Subcutaneous abdominal adipose tissue (tissue), 5 donors: Measurements from ENCODE around the gene PLAAT4.

ENCODE experiments used
- H3K27ac ChIP-seq: one replicate; pipeline ENCODE4 v1.7.0; 2013; ENCODE audit warnings: low read depth, mild to moderate bottlenecking, inconsistent platforms, low read length, moderate library complexity
- H3K27me3 ChIP-seq, 5 donors: one replicate each; pipeline ENCODE4 v1.7.0; 2013; ENCODE audit warnings: low read length in 5 of 5, inconsistent platforms in 1 of 5; ENCODE audit not compliant: control insufficient read depth in 5 of 5, insufficient read depth in 4 of 5
- H3K36me3 ChIP-seq, 5 donors: one replicate each; pipeline ENCODE4 v1.7.0; 2013; ENCODE audit warnings: low read length in 5 of 5; ENCODE audit not compliant: control insufficient read depth in 5 of 5, insufficient read depth in 5 of 5
- H3K4me1 ChIP-seq, 5 donors: one replicate each; pipeline ENCODE4 v1.7.0; 2013; ENCODE audit warnings: low read length in 5 of 5, mild to moderate bottlenecking in 3 of 5, moderate library complexity in 1 of 5; ENCODE audit not compliant: control insufficient read depth in 5 of 5, insufficient read depth in 5 of 5
- H3K4me3 ChIP-seq, 5 donors: one replicate each; pipeline ENCODE4 v1.7.0; 2013; ENCODE audit warnings: low read length in 5 of 5, low read depth in 1 of 5
- H3K9ac ChIP-seq, 5 donors: one replicate each; pipeline ENCODE4 v1.7.0; 2013; ENCODE audit warnings: low read length in 5 of 5, mild to moderate bottlenecking in 4 of 5, moderate library complexity in 3 of 5
- H3K9me3 ChIP-seq, 5 donors: one replicate each; pipeline ENCODE4 v1.7.0; 2013; ENCODE audit warnings: low read length in 5 of 5; ENCODE audit not compliant: control insufficient read depth in 5 of 5
- donor health status: healthy.
- donor health status: healthy.
- donor health status: healthy.
- donor health status: healthy.
- donor health status: healthy.

The PLAAT4 gene, protein sequence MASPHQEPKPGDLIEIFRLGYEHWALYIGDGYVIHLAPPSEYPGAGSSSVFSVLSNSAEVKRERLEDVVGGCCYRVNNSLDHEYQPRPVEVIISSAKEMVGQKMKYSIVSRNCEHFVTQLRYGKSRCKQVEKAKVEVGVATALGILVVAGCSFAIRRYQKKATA

GRCh38 chr11:63536669-63537292 is at the start of gene PLAAT4:
Gene PLAAT4 (plus strand): TSS chr11:63536808. CDS start chr11:63536869, 61 bp downstream.
- H3K27ac ChIP-seq = peak within 1 kb of the TSS; percentile 72
- H3K36me3 ChIP-seq = no peaks in the 10 kb centered on the region
- H3K4me1 ChIP-seq = peaks cover 4 to 34% (median 26%) of the 10 kb centered on the region in 5 donors
- peak within 1 kb of the TSS; percentile 55 to 78 (median 72) for H3K4me3 ChIP-seq
- no peaks in the 10 kb centered on the region for H3K9me3 ChIP-seq
- peak within 1 kb of the TSS; percentile 53 to 93 (median 77) for H3K9ac ChIP-seq
- H3K27me3 ChIP-seq = no peaks in the 10 kb centered on the region

DNA sequence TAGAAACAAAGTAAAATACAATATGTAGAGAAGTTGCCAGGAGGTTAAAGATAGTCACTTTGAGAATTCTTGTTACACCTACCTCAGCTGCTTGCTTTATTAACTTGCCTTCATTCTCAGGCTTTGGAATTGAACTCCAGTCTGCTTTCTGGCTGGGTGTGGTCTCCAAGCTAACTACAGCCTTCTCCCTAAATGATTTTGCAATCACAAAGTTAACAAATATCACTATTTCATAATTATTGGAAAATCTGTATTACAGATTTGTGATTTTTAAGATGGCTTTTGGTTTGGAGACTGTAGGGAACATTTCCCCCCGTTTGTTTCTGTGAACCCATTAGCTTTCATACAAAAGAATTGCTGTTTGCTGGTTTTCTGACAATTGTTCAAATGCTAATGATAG is 47.8 kb upstream of the PLAAT4 start:
- Histone ChIP-seq H3K27ac (peak overlapping the region; percentile 87), H3K9me3 (peaks cover 0 to 17% (median 4%) of the 10 kb centered on the region in 5 donors), H3K4me1 (peaks cover 0 to 53% (median 31%) of the 10 kb centered on the region in 5 donors), H3K27me3 (no peaks in the 10 kb centered on the region), H3K4me3 (peak overlapping the region in 3 of 5 donors; percentile 37 to 42 (median 40)), H3K9ac (peak overlapping the region in 3 of 5 donors; percentile 39 to 88 (median 62)), H3K36me3 (peaks cover 0 to 14% (median 0%) of the 10 kb centered on the region in 5 donors)

- no peaks in the 10 kb centered on the region for H3K27me3 ChIP-seq
- H3K27ac ChIP-seq = peak overlapping the region; percentile 87
- H3K9ac ChIP-seq = peak overlapping the region in 4 of 5 donors; percentile 28 to 88 (median 60)
- peak overlapping the region; percentile 66 to 82 (median 72) for H3K4me3 ChIP-seq
- peaks cover 0 to 10% (median 0%) of the 10 kb centered on the region in 5 donors for H3K36me3 ChIP-seq
- peaks cover 0 to 13% (median 4%) of the 10 kb centered on the region in 5 donors for H3K9me3 ChIP-seq
- peaks cover 0 to 64% (median 31%) of the 10 kb centered on the region in 5 donors for H3K4me1 ChIP-seq
Measured at GRCh38 chr11:63489879-63490278, 46.7 kb upstream of the PLAAT4 start.

GRCh38 chr11:63490551-63491239 is 45.9 kb upstream of the PLAAT4 start, which contains the start of gene PLAAT5:
Gene PLAAT5 (minus strand): TSS chr11:63491167. CDS start chr11:63491034, 133 bp downstream.
- Histone ChIP-seq H3K9ac (peak within 1 kb of the TSS; percentile 31 to 88 (median 75)), H3K27me3 (no peaks in the 10 kb centered on the region), H3K4me3 (peak within 1 kb of the TSS; percentile 66 to 82 (median 78)), H3K9me3 (peaks cover 0 to 6% (median 2%) of the 10 kb centered on the region in 5 donors), H3K4me1 (peaks cover 0 to 72% (median 34%) of the 10 kb centered on the region in 5 donors), H3K27ac (peak within 1 kb of the TSS; percentile 87), H3K36me3 (peaks cover 0 to 9% (median 0%) of the 10 kb centered on the region in 5 donors)

DNA sequence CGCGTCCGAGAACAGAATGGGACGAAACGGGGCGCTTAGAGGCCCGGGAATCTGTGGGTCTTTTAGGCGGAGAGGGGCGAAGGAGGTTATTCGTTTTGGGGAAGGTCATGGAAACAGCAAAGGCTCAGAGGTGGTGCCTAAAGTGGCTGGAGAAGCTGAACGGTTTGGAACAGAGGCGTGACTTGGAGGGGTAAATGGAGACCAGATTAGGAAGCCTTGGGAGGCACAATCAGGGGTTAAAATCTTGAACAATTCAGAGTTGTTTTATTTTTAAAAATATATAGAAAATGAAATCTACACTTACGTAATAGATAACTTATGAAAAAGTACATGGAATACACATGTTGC is 45.4 kb upstream of the PLAAT4 start:
- Histone ChIP-seq H3K27me3 (no peaks in the 10 kb centered on the region), H3K36me3 (peaks cover 0 to 4% (median 0%) of the 10 kb centered on the region in 5 donors), H3K9me3 (peaks cover 0 to under 1% (median 0%) of the 10 kb centered on the region in 5 donors), H3K4me3 (peak overlapping the region; percentile 66 to 82 (median 78)), H3K9ac (peak overlapping the region; percentile 31 to 88 (median 75)), H3K27ac (peak overlapping the region; percentile 87), H3K4me1 (peaks cover 0 to 77% (median 35%) of the 10 kb centered on the region in 5 donors)

- Histone ChIP-seq H3K27me3 (no peaks in the 10 kb centered on the region), H3K27ac (peak overlapping the region; percentile 87), H3K9me3 (no peaks in the 10 kb centered on the region), H3K4me1 (peaks cover 0 to 79% (median 39%) of the 10 kb centered on the region in 5 donors), H3K4me3 (peak overlapping the region; percentile 66 to 82 (median 78)), H3K36me3 (no peaks in the 10 kb centered on the region), H3K9ac (peak overlapping the region; percentile 31 to 88 (median 75))
Measured at GRCh38 chr11:63491636-63492372, 44.8 kb upstream of the PLAAT4 start.

DNA sequence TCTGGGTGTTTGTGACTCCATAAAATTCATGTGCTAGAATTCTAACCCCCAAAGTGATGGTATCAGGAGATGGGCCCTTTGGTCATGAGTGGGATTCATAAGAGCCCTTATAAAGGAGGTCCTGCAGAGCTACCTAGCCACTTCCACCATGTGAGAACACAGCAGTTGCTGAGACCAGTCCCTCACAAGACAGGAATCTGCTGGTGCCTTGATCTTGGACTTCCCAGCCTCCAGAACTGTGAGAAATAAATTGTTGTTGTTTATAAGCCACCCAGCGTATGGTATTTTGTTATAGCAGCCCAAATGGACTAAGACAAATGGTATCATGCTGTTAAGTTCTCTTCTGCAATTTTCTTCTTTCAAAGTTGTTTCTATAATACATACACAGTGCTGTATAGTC is 44.2 kb upstream of the PLAAT4 start:
- H3K27ac ChIP-seq = peak overlapping the region; percentile 87
- H3K36me3 ChIP-seq = no peaks in the 10 kb centered on the region

DNA sequence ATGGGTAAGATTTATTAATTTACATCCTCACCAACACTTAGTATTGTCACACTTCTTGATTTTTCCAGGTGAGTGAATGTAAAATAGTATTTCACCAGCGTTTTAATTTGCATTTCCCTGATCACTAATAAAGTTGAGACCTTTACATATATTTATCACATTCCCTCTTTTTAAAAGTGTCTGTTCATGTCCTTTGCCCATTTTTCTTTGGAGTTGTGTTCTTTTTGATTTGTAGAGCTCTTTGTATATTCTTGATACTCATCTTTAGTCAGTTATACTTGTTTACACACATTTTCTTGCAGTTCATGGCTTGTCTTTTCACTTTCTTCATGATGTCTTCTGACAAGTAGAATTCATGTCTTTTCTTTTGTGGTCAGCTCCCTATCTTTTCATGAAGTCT is 43.5 kb upstream of the PLAAT4 start:
- no peaks in the 10 kb centered on the region for H3K27me3 ChIP-seq
- no peak overlapping the region for H3K9ac ChIP-seq
- H3K4me3 ChIP-seq = no peak overlapping the region
- no peaks in the 10 kb centered on the region for H3K9me3 ChIP-seq
- H3K36me3 ChIP-seq = no peaks in the 10 kb centered on the region
- H3K4me1 ChIP-seq = peaks cover 0 to 69% (median 39%) of the 10 kb centered on the region in 5 donors
- peak overlapping the region; percentile 5 for H3K27ac ChIP-seq

More for the DNA sequence above, 44.2 kb upstream of the PLAAT4 start:
- H3K9me3 ChIP-seq = no peaks in the 10 kb centered on the region
- peaks cover 0 to 74% (median 39%) of the 10 kb centered on the region in 5 donors for H3K4me1 ChIP-seq
- no peak overlapping the region for H3K4me3 ChIP-seq
- H3K27me3 ChIP-seq = no peaks in the 10 kb centered on the region
- H3K9ac ChIP-seq = no peak overlapping the region

GRCh38 chr11:63494975-63495374 is 41.6 kb upstream of the PLAAT4 start:
- Histone ChIP-seq H3K36me3 (no peaks in the 10 kb centered on the region), H3K27me3 (no peaks in the 10 kb centered on the region), H3K27ac (peak overlapping the region; percentile 73)

More at GRCh38 chr11:63494975-63495374, 41.6 kb upstream of the PLAAT4 start:
- peak overlapping the region in 1 of 5 donors; percentile 32 for H3K9ac ChIP-seq
- H3K4me1 ChIP-seq = peaks cover 0 to 55% (median 29%) of the 10 kb centered on the region in 5 donors
- peaks cover 0 to 4% (median 3%) of the 10 kb centered on the region in 5 donors for H3K9me3 ChIP-seq
- H3K4me3 ChIP-seq = no peak overlapping the region
